Endothelial cell of umbilical vein (primary cell): ENCODE measurements around the gene UST. TPM values are rescaled to one million over a fixed set of nuclear protein-coding genes. Genes with fewer than 3 reads are reported as not detected.

Source experiments
- BruUV-seq: library from RNA; stranded (reverse); fragments of 400-500 nt; replicated peaks from 2 replicates; lab custom pipeline; 2021; lab: Mats Ljungman, UMichigan
- CTCF ChIA-PET: fragments of 300-600, 350-600 bp; sonication (Branson Sonifier 250); formaldehyde crosslinking; loops from one replicate; lab custom pipeline; 2021; ENCODE audit warnings: antibody characterized with exemption, inconsistent platforms; lab: Charles Lee
- POLR2A ChIA-PET: fragments of 300-600, 350-600 bp; sonication (Branson Sonifier 250); formaldehyde crosslinking; loops from one replicate; lab custom pipeline; 2021; ENCODE audit warnings: antibody characterized with exemption, inconsistent platforms; lab: Charles Lee
- DNase-seq: peaks from one replicate; pipeline ENCODE4 v3.0.0-alpha.2; 2011; ENCODE audit warnings: low read depth, low spot score
- FAIRE-seq: peaks from 2 replicates; lab custom pipeline; 2011; peaks lifted over from hg19 to GRCh38; lab: Jason Lieb, UNC
- H2AFZ ChIP-seq: 2 replicates; pipeline ENCODE4 v1.6.0; 2012; ENCODE audit warnings: low read depth, low read length, control low read depth, inconsistent platforms
- H3K27ac ChIP-seq: 2 replicates; pipeline ENCODE4 v1.5.1; 2011; ENCODE audit warnings: low read depth, mild to moderate bottlenecking, control low read depth, low read length, moderate library complexity; ENCODE audit not compliant: insufficient read depth
- H3K27me3 ChIP-seq, 2 experiments: 2 replicates each; pipeline versions ENCODE4 v1.6.0 to v1.6.1; 2011; ENCODE audit warnings: low read length in 2 of 2, mixed read lengths in 1 of 2; ENCODE audit not compliant: control insufficient read depth in 2 of 2, insufficient read depth in 2 of 2
- H3K36me3 ChIP-seq, 2 experiments: 2 replicates in 1 of 2; 3 replicates in 1 of 2; pipeline ENCODE4 v1.5.1; 2011; ENCODE audit warnings: low read length in 2 of 2, mild to moderate bottlenecking in 1 of 2, moderate library complexity in 1 of 2; ENCODE audit not compliant: control insufficient read depth in 2 of 2, insufficient read depth in 2 of 2; ENCODE audit errors: extremely low read depth in 1 of 2
- H3K4me1 ChIP-seq: 3 replicates; pipeline ENCODE4 v1.5.1; 2011; ENCODE audit warnings: mild to moderate bottlenecking, low read length; ENCODE audit not compliant: control insufficient read depth, insufficient read depth; ENCODE audit errors: extremely low read depth
- H3K4me2 ChIP-seq: 2 replicates; pipeline ENCODE4 v1.6.1; 2011; ENCODE audit warnings: low read length, control low read depth, mixed read lengths; ENCODE audit not compliant: insufficient read depth
- H3K4me3 ChIP-seq, 3 experiments: fragments of 200-600 bp in 1 of 3; sonication (generic), shearing (Covaris generic) in 1 of 3; replicated peaks in 1 of 3; 2 replicates each; pipeline ENCODE4 v1.5.1; 2011 to 2016; ENCODE audit warnings: control low read depth in 3 of 3, low read length in 3 of 3, mild to moderate bottlenecking in 2 of 3, inconsistent platforms in 1 of 3, low read depth in 1 of 3, moderate library complexity in 1 of 3; ENCODE audit not compliant: insufficient read depth in 1 of 3
- H3K79me2 ChIP-seq: 2 replicates; pipeline ENCODE4 v1.6.0; 2012; ENCODE audit warnings: low read length, inconsistent platforms; ENCODE audit not compliant: control insufficient read depth, insufficient read depth
- H3K9ac ChIP-seq: replicated peaks from 2 replicates; pipeline ENCODE3; 2011; ENCODE audit warnings: low read length, control low read depth; ENCODE audit not compliant: insufficient read depth; ENCODE audit errors: extremely low read depth
- H3K9me1 ChIP-seq: replicated peaks from 3 replicates; pipeline ENCODE4 v1.6.0; 2011; ENCODE audit warnings: mild to moderate bottlenecking, low read length; ENCODE audit not compliant: control insufficient read depth, insufficient read depth; ENCODE audit errors: extremely low read depth
- H3K9me3 ChIP-seq: replicated peaks from 2 replicates; pipeline ENCODE4 v1.5.1; 2012; ENCODE audit warnings: low read length, inconsistent platforms; ENCODE audit not compliant: control insufficient read depth, insufficient read depth
- H4K20me1 ChIP-seq: replicated peaks from 2 replicates; pipeline ENCODE3; 2011; ENCODE audit warnings: mild to moderate bottlenecking, low read length; ENCODE audit not compliant: control insufficient read depth, insufficient read depth; ENCODE audit errors: extremely low read depth
- CTCF ChIP-seq, 2 donors: IDR thresholded peaks; 1 replicate in 1 of 2; 2 replicates in 1 of 2; pipeline ENCODE4 v1.5.1; 2011; ENCODE audit warnings: low read length in 2 of 2, mild to moderate bottlenecking in 2 of 2, moderate library complexity in 2 of 2, control low read depth in 1 of 2, inconsistent platforms in 1 of 2, low read depth in 1 of 2; ENCODE audit not compliant: insufficient read depth in 1 of 2; ENCODE audit errors: extremely low read depth in 1 of 2
- EZH2 ChIP-seq: IDR thresholded peaks from 2 replicates; pipeline ENCODE4 v1.6.1; 2012; ENCODE audit warnings: borderline replicate concordance, low read depth, mild to moderate bottlenecking, moderate library complexity, low read length, inconsistent platforms; ENCODE audit not compliant: severe bottlenecking
- FOS ChIP-seq: IDR thresholded peaks from 2 replicates; pipeline ENCODE4 v1.6.1; 2011; ENCODE audit warnings: mild to moderate bottlenecking, low read length, moderate library complexity, borderline replicate concordance; ENCODE audit not compliant: insufficient read depth
- GATA2 ChIP-seq: IDR thresholded peaks from 2 replicates; pipeline ENCODE4 v1.7.0; 2011; ENCODE audit warnings: low read depth, mild to moderate bottlenecking, moderate library complexity, mixed read lengths, low read length; ENCODE audit not compliant: insufficient read length, insufficient read depth
- JUN ChIP-seq: IDR thresholded peaks from 2 replicates; pipeline ENCODE4 v1.6.1; 2011; ENCODE audit warnings: borderline replicate concordance, low read depth; ENCODE audit not compliant: insufficient read length, insufficient read depth
- MAX ChIP-seq: IDR thresholded peaks from 2 replicates; pipeline ENCODE4 v1.6.1; 2011; ENCODE audit not compliant: insufficient read depth, insufficient read length
- MYC ChIP-seq: IDR thresholded peaks from one replicate; pipeline ENCODE4 v1.6.1; 2011; ENCODE audit warnings: mild to moderate bottlenecking, low read depth, low read length
- POLR2A ChIP-seq: IDR thresholded peaks from 2 replicates; pipeline ENCODE4 v1.6.1; 2012; ENCODE audit warnings: low read depth, mild to moderate bottlenecking, control low read depth, low read length
- POLR2AphosphoS5 ChIP-seq: IDR thresholded peaks from 2 replicates; pipeline ENCODE4 v1.6.1; 2012; ENCODE audit warnings: low read depth, mild to moderate bottlenecking, control low read depth, low read length, moderate library complexity; ENCODE audit not compliant: insufficient read depth
- dilution Hi-C: fragments of 300-500 bp; cut with MboI; formaldehyde crosslinking; loops from one replicate; pipeline ENCODE4 v1.15.0; 2019; ENCODE audit warnings: low sequenced_read_pairs; ENCODE audit not compliant: extremely low pct_ligation_motif_present
- intact Hi-C: fragments of 100-400 bp; cut with micrococcal nuclease; formaldehyde crosslinking; loops from one replicate; pipeline ENCODE4 v1.10.0; 2022
- polyA plus RNA-seq, 4 experiments: library from polyadenylated mRNA; depleted of rRNA in 3 of 4; stranded (reverse) in 3 of 4; unstranded in 1 of 4; fragments of >200 nt; gene quantifications; 2 replicates each; pipeline versions ENCODE4 v1.2.1 to v1.2.3, GENCODE V29; 2011 to 2012; ENCODE audit warnings: missing spikeins in 1 of 4
- total RNA-seq: library from RNA; stranded (reverse); gene quantifications from 2 replicates; pipeline ENCODE4 v1.2.3, GENCODE V29; 2021

Gene UST
- total and polyA plus RNA-seq, 2 donors (not counting 3 experiments of a cell fraction or from before 2014, with no cell fraction given) = 0.26 to 0.84 TPM

- Histone ChIP-seq H3K4me1 (no peaks in the 10 kb centered on the region), H3K4me3 (no peak overlapping the region), H3K9me1 (no peaks in the 10 kb centered on the region), H3K36me3 (no peaks in the 10 kb centered on the region), H3K9me3 (no peaks in the 10 kb centered on the region), H3K27ac (no peak overlapping the region), H3K9ac (no peak overlapping the region), H3K79me2 (no peaks in the 10 kb centered on the region), H3K27me3 (no peaks in the 10 kb centered on the region), H2AFZ (no peak overlapping the region), H3K4me2 (no peak overlapping the region), H4K20me1 (no peaks in the 10 kb centered on the region)
- DNase-seq = no peak
- FAIRE-seq = no peak
- TF ChIP-seq POLR2A (no peak), JUN (no peak), FOS (no peak), POLR2AphosphoS5 (no peak), CTCF (IDR thresholded peaks at IDR 0.05; ENCODE audit: extremely low read depth in 1 of 2, insufficient read depth in 1 of 2, low read depth in 1 of 2, low read length in 2 of 2) (no peak), EZH2 (no peak), MYC (no peak), MAX (no peak), GATA2 (no peak)
- intact Hi-C loops (no loop called here), dilution Hi-C loops (no loop called here)
- ChIA-PET CTCF (no interaction called here), POLR2A (no interaction called here)
- no TSS peak for BruUV-seq
Observed at GRCh38 chr6:148790817-148791216, 44.0 kb downstream of the UST start.
